ENCODE data around the gene BBS7.

GRCh38 chr4:121796283-121796682, 74.0 kb downstream of the BBS7 start:
- TF ChIP-seq CTCF (IDR thresholded peaks at IDR 0.05) (no peak), POLR2A (IDR thresholded peaks at IDR 0.05) (no peak)

Data from right lobe of liver (tissue), 4 donors.